ENCODE results near the gene INMT.

- TF ChIP-seq CTCF (IDR thresholded peaks at IDR 0.05), result no peak
- TF ChIP-seq BHLHE40 (IDR thresholded peaks at IDR 0.05; ENCODE audit: low read depth, low read length), result no peak
- no peak for TF ChIP-seq E2F6 (IDR thresholded peaks at IDR 0.05; ENCODE audit: borderline replicate concordance, low read depth)
- no peak for TF ChIP-seq RFX5 (IDR thresholded peaks at IDR 0.05)
- TF ChIP-seq POLR2A (IDR thresholded peaks at IDR 0.05; ENCODE audit: low read length), result no peak
- no peak for TF ChIP-seq EP300 (IDR thresholded peaks at IDR 0.05)
- no peak for TF ChIP-seq EHF (CRISPR knock-in tag; IDR thresholded peaks at IDR 0.05)
- TF ChIP-seq JUNB (IDR thresholded peaks at IDR 0.05), result no peak
- TF ChIP-seq SREBF2 (IDR thresholded peaks at IDR 0.05), result no peak
- no peak for TF ChIP-seq GATA3 (IDR thresholded peaks at IDR 0.05; ENCODE audit: borderline replicate concordance)
These were observed 39.2 kb downstream of the INMT start for GRCh38 chr7:30791114-30791513.
